Ascending aorta (tissue), 2 donors: ENCODE results near the gene ATP6V1A. TPM values are rescaled to one million over a fixed set of nuclear protein-coding genes. Genes with fewer than 3 reads are reported as not detected.

Source experiments
- DNase-seq, 2 donors: peaks; one replicate each; pipeline ENCODE4 v3.0.0-alpha.2; 2019; ENCODE audit warnings: low spot score in 2 of 2
- H3K27ac ChIP-seq, 2 donors: fragments of 200-600 bp; sonication (generic); one replicate each; pipeline ENCODE4 v1.5.1; 2016 to 2017; ENCODE audit warnings: mild to moderate bottlenecking in 1 of 2
- H3K27me3 ChIP-seq: fragments of 200-600 bp; sonication (generic); one replicate; pipeline ENCODE4 v1.5.1; 2017
- H3K36me3 ChIP-seq, 2 donors: fragments of 200-600 bp; sonication (generic); one replicate each; pipeline ENCODE4 v1.5.1; 2016
- H3K4me1 ChIP-seq, 2 donors: fragments of 200-600 bp; sonication (generic); one replicate each; pipeline ENCODE4 v1.5.1; 2016 to 2017; ENCODE audit warnings: mild to moderate bottlenecking in 1 of 2
- H3K4me3 ChIP-seq, 2 donors: fragments of 200-600 bp; sonication (generic); one replicate each; pipeline ENCODE4 v1.5.1; 2016 to 2017; ENCODE audit warnings: mild to moderate bottlenecking in 1 of 2
- H3K9me3 ChIP-seq, 2 donors: fragments of 200-600 bp; sonication (generic); one replicate each; pipeline ENCODE4 v1.5.1; 2016
- intact Hi-C: fragments of 100-400 bp; cut with DNase I; formaldehyde crosslinking; loops from one replicate; pipeline ENCODE4 v1.15.1; 2023
- total RNA-seq: library from RNA; depleted of rRNA; stranded (reverse); fragments of >200 nt; gene quantifications from one replicate; pipeline ENCODE4 v1.1.0, GENCODE V29; 2016
- TF ChIP-seq, protein P1 (sequence below), 3 experiments: fragments of 200-600 bp in 2 of 3; fragments of 450-650 bp in 1 of 3; sonication (generic) in 2 of 3; IDR thresholded peaks; one replicate each; pipeline ENCODE4 v1.5.1; 2016 to 2019; ENCODE audit warnings: antibody characterized with exemption in 3 of 3, mild to moderate bottlenecking in 1 of 3, moderate library complexity in 1 of 3

ATP6V1A gene
- total RNA-seq, 1 donor from 2014 or later = 18.3 TPM

DNA sequence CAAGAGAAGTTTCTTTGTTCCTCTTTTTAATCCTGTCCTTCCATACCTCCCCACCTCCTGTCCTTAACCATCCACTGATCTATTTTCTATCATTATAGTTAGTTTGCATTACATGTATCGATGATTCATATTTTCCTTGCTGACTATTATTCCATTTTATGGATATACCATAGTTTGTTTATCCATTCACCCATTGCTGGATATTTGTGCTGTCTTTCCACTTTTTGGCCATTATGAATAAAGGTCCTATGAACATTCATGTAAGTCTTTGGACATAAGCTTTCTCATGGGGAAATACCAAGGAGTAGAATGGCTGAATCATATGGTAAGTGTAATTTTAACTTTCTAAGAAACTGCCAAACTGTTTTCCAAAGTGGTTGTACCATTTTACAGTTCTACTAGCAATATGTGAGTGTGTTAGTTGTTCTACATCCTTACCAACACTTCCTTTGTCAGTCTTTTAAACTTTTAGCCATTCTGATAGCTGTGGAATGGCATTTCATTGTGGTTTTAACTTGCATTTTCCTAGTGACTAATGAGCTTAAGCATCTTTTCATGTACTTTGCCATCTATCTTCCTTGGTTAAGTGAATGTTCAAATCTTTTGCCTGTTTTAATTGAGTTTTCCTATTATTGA lies 11.7 kb downstream of the ATP6V1A start:
- Histone ChIP-seq H3K27me3 (no peaks in the 10 kb centered on the region), H3K27ac (no peak overlapping the region), H3K4me1 (no peaks in the 10 kb centered on the region), H3K36me3 (no peaks in the 10 kb centered on the region), H3K4me3 (no peak overlapping the region), H3K9me3 (no peaks in the 10 kb centered on the region)
- DNase-seq = no peak
- TF ChIP-seq, protein P1, sequence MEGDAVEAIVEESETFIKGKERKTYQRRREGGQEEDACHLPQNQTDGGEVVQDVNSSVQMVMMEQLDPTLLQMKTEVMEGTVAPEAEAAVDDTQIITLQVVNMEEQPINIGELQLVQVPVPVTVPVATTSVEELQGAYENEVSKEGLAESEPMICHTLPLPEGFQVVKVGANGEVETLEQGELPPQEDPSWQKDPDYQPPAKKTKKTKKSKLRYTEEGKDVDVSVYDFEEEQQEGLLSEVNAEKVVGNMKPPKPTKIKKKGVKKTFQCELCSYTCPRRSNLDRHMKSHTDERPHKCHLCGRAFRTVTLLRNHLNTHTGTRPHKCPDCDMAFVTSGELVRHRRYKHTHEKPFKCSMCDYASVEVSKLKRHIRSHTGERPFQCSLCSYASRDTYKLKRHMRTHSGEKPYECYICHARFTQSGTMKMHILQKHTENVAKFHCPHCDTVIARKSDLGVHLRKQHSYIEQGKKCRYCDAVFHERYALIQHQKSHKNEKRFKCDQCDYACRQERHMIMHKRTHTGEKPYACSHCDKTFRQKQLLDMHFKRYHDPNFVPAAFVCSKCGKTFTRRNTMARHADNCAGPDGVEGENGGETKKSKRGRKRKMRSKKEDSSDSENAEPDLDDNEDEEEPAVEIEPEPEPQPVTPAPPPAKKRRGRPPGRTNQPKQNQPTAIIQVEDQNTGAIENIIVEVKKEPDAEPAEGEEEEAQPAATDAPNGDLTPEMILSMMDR (IDR thresholded peaks at IDR 0.05) = no peak
- intact Hi-C loops = no loop called here

DNA sequence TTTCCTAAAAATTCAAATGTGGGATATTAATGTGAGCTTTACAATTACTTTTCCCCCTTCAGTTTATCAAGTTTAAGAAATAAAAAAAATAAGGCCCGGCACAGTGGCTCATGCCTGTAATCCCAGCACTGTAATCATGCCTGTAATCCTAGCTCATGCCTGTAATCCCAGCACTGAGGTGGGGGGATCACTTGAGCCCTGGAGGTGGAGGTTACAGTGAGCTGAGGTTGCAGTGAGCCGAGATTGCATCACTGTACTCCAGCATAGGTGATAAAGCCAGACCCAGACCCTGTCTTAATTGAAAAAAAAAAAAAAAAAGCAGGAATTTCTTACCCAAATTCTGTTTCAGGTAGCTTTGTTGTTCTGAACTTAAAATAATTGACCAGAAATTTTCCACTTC lies 17.9 kb downstream of the ATP6V1A start:
- no peak overlapping the region for H3K27ac ChIP-seq
- no peak for DNase-seq
- no peak overlapping the region for H3K4me3 ChIP-seq
- no peaks in the 10 kb centered on the region for H3K4me1 ChIP-seq
- TF ChIP-seq, protein P1 (IDR thresholded peaks at IDR 0.05) = no peak
- no peaks in the 10 kb centered on the region for H3K27me3 ChIP-seq
- intact Hi-C loops = no loop called here
- H3K36me3 ChIP-seq = peaks cover 0 to 2% of the 10 kb centered on the region in 2 donors
- H3K9me3 ChIP-seq = no peaks in the 10 kb centered on the region

DNA sequence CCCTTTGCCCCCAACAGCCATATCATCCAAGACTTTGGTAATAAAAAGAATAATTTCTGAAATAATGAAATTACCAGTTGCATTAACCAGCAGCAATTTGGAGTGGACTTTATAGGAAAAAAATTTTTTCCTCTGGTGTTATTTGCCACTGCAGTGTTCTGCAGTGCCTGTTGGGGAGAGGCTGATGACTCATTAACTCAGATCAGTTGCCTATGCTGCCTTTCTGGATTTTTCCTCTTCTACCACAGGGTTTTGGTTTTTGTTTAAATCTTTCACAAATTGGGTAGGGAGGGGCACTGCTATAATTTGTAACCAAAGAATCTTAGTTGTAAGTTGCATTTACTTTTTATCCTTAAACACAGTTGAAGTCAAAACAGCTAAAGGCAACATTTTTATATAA lies 22.7 kb downstream of the ATP6V1A start:
- H3K4me3 ChIP-seq = no peak overlapping the region
- H3K27ac ChIP-seq = no peak overlapping the region
- no peaks in the 10 kb centered on the region for H3K9me3 ChIP-seq
- peaks cover 0 to 2% of the 10 kb centered on the region in 2 donors for H3K36me3 ChIP-seq
- DNase-seq = no peak
- H3K4me1 ChIP-seq = no peaks in the 10 kb centered on the region
- no peaks in the 10 kb centered on the region for H3K27me3 ChIP-seq
- TF ChIP-seq, protein P1 (IDR thresholded peaks at IDR 0.05) = no peak
- intact Hi-C loops = no loop called here

DNA sequence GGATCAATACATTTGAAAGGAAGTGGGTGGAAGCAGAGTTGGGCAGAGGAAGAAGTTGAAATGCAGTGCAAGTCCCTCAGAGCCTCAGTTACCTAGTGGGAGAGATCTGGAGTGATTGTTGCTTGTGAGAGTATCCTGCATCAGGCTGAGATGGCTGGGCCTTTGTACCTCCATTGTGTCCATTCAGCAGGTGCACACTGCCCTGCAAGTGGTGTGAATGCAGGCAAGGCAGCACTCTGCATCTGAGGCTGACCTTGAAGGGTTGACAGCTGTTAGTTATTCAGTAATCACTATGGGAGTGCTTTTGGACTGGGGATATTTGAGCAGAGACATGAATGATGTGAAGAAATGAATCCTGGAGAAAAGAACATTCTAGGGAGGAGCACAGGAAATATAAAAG lies 25.2 kb downstream of the ATP6V1A start:
- no peak for DNase-seq
- peaks cover 0 to 2% of the 10 kb centered on the region in 2 donors for H3K36me3 ChIP-seq
- no peaks in the 10 kb centered on the region for H3K27me3 ChIP-seq
- intact Hi-C loops = no loop called here
- H3K4me1 ChIP-seq = no peaks in the 10 kb centered on the region
- TF ChIP-seq, protein P1 (IDR thresholded peaks at IDR 0.05) = no peak
- no peak overlapping the region for H3K27ac ChIP-seq
- H3K4me3 ChIP-seq = no peak overlapping the region
- no peaks in the 10 kb centered on the region for H3K9me3 ChIP-seq

DNA sequence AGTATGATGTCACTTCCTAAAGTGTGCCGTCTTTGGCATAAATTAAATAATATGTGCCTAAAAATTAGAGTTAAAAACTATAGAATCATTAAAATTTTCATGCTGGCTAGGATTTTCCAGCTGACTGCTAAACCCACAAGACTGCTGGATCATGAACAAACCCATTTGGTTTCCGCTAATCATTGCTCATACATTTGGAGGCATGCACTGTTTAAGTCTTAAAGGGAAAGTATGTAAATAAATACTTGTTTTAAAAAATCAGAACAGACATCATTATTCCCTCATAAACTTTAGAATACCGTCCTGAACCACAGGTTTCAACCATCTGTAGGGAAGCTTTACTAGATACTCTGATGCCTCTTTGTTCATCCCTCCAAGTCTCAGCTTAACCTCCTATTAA lies 26.5 kb downstream of the ATP6V1A start:
- no peak for DNase-seq
- TF ChIP-seq, protein P1 (IDR thresholded peaks at IDR 0.05) = no peak
- Histone ChIP-seq H3K27ac (no peak overlapping the region), H3K4me1 (no peaks in the 10 kb centered on the region), H3K27me3 (no peaks in the 10 kb centered on the region), H3K4me3 (no peak overlapping the region), H3K36me3 (peaks cover 0 to 2% of the 10 kb centered on the region in 2 donors), H3K9me3 (no peaks in the 10 kb centered on the region)
- intact Hi-C loops = no loop called here

DNA sequence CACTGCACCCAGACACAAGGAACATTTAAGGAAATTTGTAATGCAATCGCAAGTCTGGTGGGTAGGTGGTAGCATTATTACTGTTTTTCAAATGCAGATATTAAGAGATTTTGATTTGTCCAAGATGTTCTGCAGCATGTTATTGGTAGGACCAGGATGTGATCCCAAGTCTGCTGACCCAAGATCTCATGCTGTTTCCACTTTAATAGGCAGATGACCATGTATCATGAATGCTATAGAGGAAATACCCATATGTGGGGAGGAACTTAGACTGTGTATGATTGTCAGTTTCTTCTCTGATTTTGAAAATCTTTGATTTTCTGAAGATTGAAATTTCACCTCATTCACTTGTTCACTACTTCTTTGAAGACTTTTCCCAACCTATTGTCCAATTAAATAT lies 28.7 kb downstream of the ATP6V1A start:
- no peak overlapping the region for H3K27ac ChIP-seq
- DNase-seq = no peak
- no peak overlapping the region for H3K4me3 ChIP-seq
- TF ChIP-seq, protein P1 (IDR thresholded peaks at IDR 0.05) = no peak
- H3K9me3 ChIP-seq = no peaks in the 10 kb centered on the region
- no peaks in the 10 kb centered on the region for H3K36me3 ChIP-seq
- intact Hi-C loops = no loop called here
- H3K27me3 ChIP-seq = no peaks in the 10 kb centered on the region
- H3K4me1 ChIP-seq = no peaks in the 10 kb centered on the region
